Hematopoietic multipotent progenitor cell (in vitro differentiated cells): ENCODE measurements around the gene COPZ2. TPM values are rescaled to one million over a fixed set of nuclear protein-coding genes. Genes with fewer than 3 reads are reported as not detected.

ENCODE experiments used
- DNase-seq, 3 donors: peaks; one replicate each; pipeline ENCODE4 v3.0.0-alpha.2; 2011 to 2015; ENCODE audit warnings: low read depth in 2 of 3, low spot score in 2 of 3
- total RNA-seq: library from RNA; depleted of rRNA; stranded (reverse); fragments of >200 nt; gene quantifications from one replicate; pipeline ENCODE4 v1.2.3, GENCODE V29; 2012

Gene COPZ2
- total RNA-seq, 1 donor: not detected

DNA sequence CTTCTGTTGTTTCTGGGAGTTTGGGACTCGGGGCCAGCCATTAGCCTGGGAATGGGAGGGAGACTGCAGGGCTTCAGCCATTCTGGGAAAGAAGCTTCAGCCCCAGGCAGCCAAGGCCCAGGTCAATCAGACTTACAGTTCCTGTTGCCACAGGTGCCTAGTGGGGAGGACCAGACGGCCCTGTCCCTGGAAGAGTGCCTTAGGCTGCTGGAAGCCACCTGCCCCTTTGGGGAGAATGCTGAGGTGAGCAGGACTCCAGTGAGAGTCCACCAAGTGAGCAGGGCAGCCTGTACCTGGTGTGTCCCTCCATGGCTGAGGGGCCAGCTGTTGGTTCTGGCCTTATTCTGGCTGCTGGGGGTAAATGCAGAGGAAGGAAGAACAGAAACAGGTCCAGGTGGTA, 19.3 kb upstream of the COPZ2 start:
- DNase-seq: no peak

- no peak for DNase-seq
Observed at GRCh38 chr17:48056246-48056745, 18.7 kb upstream of the COPZ2 start.

DNA sequence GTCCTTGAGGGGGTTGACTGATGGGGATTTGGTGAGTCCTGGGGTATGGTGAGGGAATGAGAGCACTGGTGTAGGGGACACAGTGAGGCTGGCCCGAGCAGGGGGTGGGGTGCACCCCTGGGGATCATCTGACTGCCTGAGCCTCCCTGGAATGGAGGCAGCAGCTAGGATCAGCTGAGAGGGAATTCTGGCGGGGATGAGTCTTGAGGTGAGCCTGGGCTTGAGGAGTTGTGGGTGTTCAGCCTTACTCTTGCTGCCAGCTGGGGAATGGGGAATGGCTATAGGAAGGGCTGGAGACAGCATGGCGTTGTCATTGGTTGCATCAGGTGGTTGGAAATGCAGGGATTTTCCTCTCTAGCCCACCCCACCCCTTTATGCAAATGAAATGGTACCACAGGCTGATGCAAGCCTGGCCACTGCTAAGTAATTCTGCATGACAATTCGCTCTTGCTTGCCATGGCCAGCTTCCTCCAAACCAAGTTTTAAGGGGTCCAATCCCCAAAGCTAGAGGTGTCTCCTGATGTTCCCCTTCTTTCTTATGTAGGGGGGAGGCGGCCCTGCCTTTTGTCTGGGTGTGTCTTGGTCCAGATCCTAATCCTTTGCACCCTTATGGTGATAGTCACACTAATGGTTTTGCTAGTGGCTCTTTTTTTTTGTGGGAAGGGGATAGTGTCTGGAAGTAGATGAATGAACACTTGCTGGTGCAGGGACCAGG, 18.1 kb upstream of the COPZ2 start:
- no peak for DNase-seq

DNA sequence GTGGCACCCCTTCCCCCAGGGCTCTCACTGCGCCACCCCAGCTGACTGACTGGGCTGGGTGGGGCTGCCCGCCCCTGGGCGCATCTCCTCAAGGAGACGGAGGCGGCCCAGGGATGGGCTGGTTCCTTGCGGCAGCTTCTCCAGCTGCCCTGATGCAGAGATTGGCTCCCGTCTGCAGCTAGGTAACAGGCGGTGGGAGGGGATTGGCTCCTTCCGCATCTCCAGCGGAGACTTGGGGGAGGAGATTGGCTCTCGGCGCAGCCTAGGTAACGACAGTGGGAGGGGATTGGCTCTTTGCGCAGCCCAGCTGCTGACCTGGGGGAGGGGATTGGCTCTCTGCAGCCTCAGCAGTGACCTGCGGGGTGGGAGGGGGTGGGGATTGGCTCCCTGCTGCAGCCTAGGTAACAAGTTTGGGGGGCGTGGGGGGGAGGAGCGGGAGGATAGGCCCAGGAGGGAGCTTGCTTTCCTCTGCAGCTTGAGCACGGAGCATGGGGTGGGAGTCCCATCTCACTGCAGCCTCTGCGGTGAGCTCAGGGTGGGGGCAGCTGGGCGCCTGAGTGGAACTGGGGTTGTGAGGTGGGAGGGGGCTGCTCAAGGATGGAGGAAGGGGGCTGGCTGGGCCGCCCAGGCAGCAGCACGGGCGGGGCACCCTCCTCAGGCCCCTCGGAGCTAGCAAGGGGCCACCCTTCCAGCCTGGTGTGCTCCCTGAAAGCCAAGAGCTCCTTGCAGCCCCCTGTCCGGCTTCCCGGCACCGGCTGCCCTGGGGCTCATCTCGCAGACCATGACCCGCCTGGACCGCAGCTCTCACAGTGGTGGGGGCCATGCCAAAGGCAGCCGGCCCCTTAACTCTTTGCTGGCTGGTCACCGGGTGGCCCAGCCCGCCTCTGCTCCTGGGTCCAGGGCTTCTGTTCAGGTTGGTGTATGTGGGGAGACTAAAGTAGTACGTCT, 16.9 kb upstream of the COPZ2 start:
- no peak for DNase-seq

DNA sequence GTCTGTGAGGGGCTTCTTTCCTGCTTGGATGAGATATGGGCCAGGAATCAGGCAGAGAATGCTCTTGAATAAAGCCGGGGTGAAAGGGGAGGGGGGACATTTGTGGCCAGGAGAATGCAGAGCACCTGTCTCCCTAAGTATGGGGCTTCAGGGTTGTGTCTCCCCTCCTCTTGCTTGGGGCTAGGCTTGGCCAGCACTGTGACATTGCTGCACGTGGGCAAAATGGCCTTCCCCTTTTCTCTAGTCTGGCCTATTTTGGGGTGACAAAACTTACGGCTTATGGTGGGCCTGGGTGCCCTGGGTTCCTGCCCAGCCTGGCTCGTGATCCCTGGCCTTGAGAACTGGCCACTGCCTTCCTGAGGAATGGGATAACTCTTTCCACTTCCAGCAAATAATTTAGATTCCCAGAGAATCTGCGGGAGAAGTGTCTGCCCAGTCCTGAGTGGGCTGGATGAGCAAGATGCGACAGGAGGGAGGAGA, 16.2 kb upstream of the COPZ2 start:
- no peak for DNase-seq

- DNase-seq: no peak
Observed at GRCh38 chr17:48052956-48053757, 15.6 kb upstream of the COPZ2 start.

GRCh38 chr17:48051706-48052486, 14.3 kb upstream of the COPZ2 start:
- peak in 2 of 3 donors; percentile 78 to 89 for DNase-seq

GRCh38 chr17:48051283-48051682, 13.7 kb upstream of the COPZ2 start:
- DNase-seq: no peak

- DNase-seq: peak in 2 of 3 donors; percentile 44 to 61
Observed at GRCh38 chr17:48048384-48049126, 11.0 kb upstream of the COPZ2 start.

GRCh38 chr17:48047741-48048383, 10.3 kb upstream of the COPZ2 start, which contains the start of gene NFE2L1:
Gene NFE2L1 (plus strand): TSS chr17:48048359. CDS start chr17:48051119, 2,760 bp downstream.
- DNase-seq: peak; percentile 85 to 100 (median 99)

DNA sequence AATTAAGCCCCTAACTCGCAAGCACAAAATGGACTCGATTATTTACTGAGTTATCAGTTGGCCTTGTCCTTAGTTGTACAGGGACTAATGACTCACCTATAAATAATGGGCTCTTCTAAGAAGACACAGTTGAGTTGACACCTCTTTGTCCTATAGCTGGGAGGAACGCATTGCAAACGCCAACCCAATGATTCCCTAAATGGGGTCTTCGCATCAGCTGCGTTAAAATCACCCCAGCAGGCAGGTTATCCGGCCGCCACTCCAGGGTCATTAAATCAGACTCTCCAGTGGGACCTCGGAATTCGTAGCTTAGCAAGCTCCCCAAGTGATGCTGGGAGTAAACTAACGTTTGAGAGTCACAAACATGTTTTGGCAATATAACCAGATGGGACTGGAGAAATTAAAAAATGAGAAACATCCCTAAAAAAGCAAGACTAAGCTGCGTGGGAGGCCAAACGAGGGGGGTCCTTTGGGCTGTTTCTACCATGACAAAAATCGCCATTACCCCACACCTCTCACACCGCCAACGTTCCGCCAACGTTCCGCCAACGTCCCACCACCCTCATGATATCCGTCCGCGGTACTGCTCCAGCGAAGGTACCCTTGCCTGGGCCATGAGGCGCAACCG, 9.6 kb upstream of the COPZ2 start:
- no peak for DNase-seq

DNA sequence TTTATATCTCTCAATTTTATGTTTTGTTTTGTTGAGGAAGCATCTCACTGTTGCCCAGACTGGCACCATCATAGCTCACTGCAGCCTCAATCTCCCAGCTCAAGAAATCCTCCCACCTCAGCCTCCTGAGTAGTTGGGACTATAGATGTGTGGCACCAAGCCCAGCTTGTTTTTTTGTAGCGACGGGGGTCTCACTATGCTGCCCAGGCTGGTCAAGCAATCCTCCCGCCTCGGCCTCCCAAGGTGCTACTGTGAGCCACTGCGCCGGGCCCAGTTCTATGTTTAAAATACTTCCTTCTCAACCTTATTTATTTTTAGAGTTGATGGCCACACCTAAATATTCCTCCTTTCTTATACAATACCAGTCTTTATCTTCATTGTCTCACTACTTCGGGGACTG, 8.7 kb upstream of the COPZ2 start:
- no peak for DNase-seq

- no peak for DNase-seq
Observed at GRCh38 chr17:48045316-48046001, 7.9 kb upstream of the COPZ2 start.

DNA sequence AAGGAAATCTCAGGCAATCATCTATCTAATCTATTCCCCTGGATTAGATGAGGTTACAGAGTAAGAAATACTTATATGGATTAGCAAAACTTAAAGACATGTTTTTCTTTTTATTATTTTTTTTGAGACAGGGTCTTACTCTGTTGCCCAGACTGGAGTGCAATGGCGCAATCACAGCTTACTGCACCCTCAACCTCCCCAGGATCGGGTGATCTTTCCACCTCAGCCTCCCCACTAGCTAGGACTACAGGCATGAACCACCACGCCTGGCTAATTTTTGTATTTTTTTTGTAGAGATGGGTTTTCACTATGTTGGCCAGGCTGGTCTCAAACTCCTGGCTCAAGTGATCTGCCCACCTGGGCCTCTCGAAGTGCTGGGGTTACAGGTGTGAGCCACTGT, 7.3 kb upstream of the COPZ2 start:
- DNase-seq: no peak

- DNase-seq: no peak
Observed at GRCh38 chr17:48043176-48043575, 5.6 kb upstream of the COPZ2 start.

GRCh38 chr17:48038687-48039086, 1.1 kb upstream of the COPZ2 start:
- no peak for DNase-seq

DNA sequence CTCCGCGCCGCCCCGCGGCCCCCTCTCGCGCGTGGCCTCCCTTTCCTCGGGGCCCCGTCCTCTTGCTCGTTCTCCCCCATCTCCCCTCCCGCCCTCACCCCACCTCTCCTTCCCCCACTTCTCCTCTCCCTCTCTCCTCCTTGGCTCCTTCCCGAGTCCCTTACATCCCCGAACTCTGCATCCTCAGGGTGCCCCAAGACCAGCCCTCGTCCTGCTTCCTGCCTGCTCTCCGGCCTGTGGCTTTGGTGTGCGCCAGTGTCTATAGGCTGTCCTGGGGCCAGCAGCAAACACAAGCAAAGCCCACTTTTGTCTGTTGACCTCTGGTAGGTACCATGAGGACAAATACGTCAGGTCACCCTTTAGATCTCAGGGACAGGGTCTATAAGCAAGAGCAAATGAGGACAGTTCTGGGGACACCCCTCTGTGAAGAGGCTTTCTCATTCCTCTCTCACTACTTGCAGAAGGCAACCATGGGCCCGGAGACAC, 284 bp upstream of the COPZ2 start:
- no peak for DNase-seq

DNA sequence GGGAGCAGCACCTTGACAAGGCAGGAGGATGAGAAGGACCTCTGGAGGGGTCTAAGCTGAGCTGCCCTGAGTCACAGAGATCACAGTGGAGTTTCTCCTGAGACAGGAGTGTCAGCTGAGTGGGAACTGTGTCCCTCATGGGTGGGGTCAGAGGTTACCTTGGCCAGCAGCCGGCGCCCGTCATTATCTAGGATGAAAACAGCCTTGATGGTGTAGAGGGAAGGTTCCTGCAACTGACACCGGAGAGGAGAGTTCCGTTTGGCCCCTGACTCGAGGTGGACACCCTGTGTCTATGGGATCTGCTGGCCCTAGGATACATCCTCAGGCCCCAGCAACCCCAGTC, 933 bp downstream of the COPZ2 start:
- DNase-seq: no peak
